Naive thymus-derived CD4-positive, alpha-beta T cell (primary cell): ENCODE data around the gene F8A2. TPM values are rescaled to one million over a fixed set of nuclear protein-coding genes. Genes with fewer than 3 reads are reported as not detected.
"Not testable (repeated sequence)": the region's sequence is repeated elsewhere in the genome, so short reads cannot be mapped to it uniquely, and the experiment has no call there.

Experiments
- ATAC-seq: fragments of 150-1000 bp; cut with Tn5 transposase; 2 replicates; pipeline ENCODE4 v1.10.0; 2021; ENCODE audit warnings: mild to moderate bottlenecking, moderate library complexity
- CTCF ChIA-PET: fragments of 350-600 bp; sonication (Branson Sonifier 250); formaldehyde crosslinking; loops from one replicate; lab custom pipeline; 2021; ENCODE audit warnings: antibody characterized with exemption; lab: Charles Lee
- POLR2A ChIA-PET: fragments of 350-600 bp; sonication (Branson Sonifier 250); formaldehyde crosslinking; loops from one replicate; lab custom pipeline; 2021; ENCODE audit warnings: antibody characterized with exemption, inconsistent platforms; lab: Charles Lee
- DNase-seq, 9 donors: peaks; one replicate each; pipeline versions ENCODE4 v3.0.0 to v3.0.0-alpha.2; 2020 to 2022; ENCODE audit warnings: mixed read lengths in 1 of 9
- H3K27ac ChIP-seq: one replicate; pipeline ENCODE4 v1.7.0; 2013; ENCODE audit warnings: mild to moderate bottlenecking, low read depth, low read length, moderate library complexity
- H3K27me3 ChIP-seq, 2 donors: one replicate each; pipeline ENCODE4 v1.7.0; 2013; ENCODE audit warnings: low read length in 2 of 2, mild to moderate bottlenecking in 2 of 2, moderate library complexity in 2 of 2; ENCODE audit not compliant: control insufficient read depth in 2 of 2, insufficient read depth in 2 of 2
- H3K36me3 ChIP-seq, 3 experiments: 1 replicate in 2 of 3; 2 replicates in 1 of 3; pipeline ENCODE4 v1.7.0; 2013; ENCODE audit warnings: low read length in 3 of 3, mild to moderate bottlenecking in 3 of 3, moderate library complexity in 1 of 3; ENCODE audit not compliant: insufficient read depth in 3 of 3, control insufficient read depth in 2 of 3
- H3K4me1 ChIP-seq, 2 donors: one replicate each; pipeline ENCODE4 v1.7.0; 2013; ENCODE audit warnings: low read length in 2 of 2, mild to moderate bottlenecking in 2 of 2, moderate library complexity in 1 of 2; ENCODE audit not compliant: control insufficient read depth in 2 of 2, insufficient read depth in 2 of 2
- H3K4me3 ChIP-seq: 2 replicates; pipeline ENCODE4 v1.7.0; 2013; ENCODE audit warnings: mild to moderate bottlenecking, low read length
- H3K9me3 ChIP-seq, 3 experiments: 1 replicate in 2 of 3; 2 replicates in 1 of 3; pipeline ENCODE4 v1.7.0; 2013; ENCODE audit warnings: low read length in 3 of 3; ENCODE audit not compliant: control insufficient read depth in 2 of 3
- H3K27ac Mint-ChIP-seq, 9 donors: one replicate each; pipeline ENCODE4 v1.8.0; 2020 to 2022; ENCODE audit warnings: mixed read lengths in 9 of 9, mild to moderate bottlenecking in 8 of 9, moderate library complexity in 5 of 9, inconsistent platforms in 2 of 9
- H3K27me3 Mint-ChIP-seq, 5 donors: one replicate each; pipeline ENCODE4 v1.8.0; 2021 to 2022; ENCODE audit warnings: mixed read lengths in 5 of 5, mild to moderate bottlenecking in 1 of 5
- H3K36me3 Mint-ChIP-seq, 5 donors: one replicate each; pipeline ENCODE4 v1.8.0; 2020 to 2022; ENCODE audit warnings: mixed read lengths in 5 of 5, mild to moderate bottlenecking in 3 of 5, inconsistent platforms in 1 of 5
- H3K4me1 Mint-ChIP-seq, 7 donors: one replicate each; pipeline ENCODE4 v1.8.0; 2020 to 2022; ENCODE audit warnings: mixed read lengths in 7 of 7, mild to moderate bottlenecking in 3 of 7, inconsistent platforms in 1 of 7
- H3K4me3 Mint-ChIP-seq, 10 donors: one replicate each; pipeline ENCODE4 v1.8.0; 2020 to 2022; ENCODE audit warnings: mild to moderate bottlenecking in 10 of 10, mixed read lengths in 10 of 10, moderate library complexity in 6 of 10, inconsistent platforms in 2 of 10
- H3K9me3 Mint-ChIP-seq, 11 donors: one replicate each; pipeline ENCODE4 v1.8.0; 2020 to 2022; ENCODE audit warnings: mixed read lengths in 11 of 11, mild to moderate bottlenecking in 4 of 11, inconsistent platforms in 1 of 11, moderate library complexity in 1 of 11
- intact Hi-C, 2 donors: fragments of 100-400 bp; cut with micrococcal nuclease; formaldehyde crosslinking; loops; one replicate each; pipeline ENCODE4 v1.15.1; 2023
- polyA plus RNA-seq, 2 donors: library from polyadenylated mRNA; unstranded; fragments of 300-500 nt; fragmentation: Illumina TruSeq; gene quantifications; one replicate each; pipeline ENCODE4 v1.2.3, GENCODE V29; 2021
- total RNA-seq, 6 experiments: library from RNA in 5 of 6; stranded (reverse) in 5 of 6; gene quantifications; 1 replicate in 5 of 6; 2 replicates in 1 of 6; pipeline ENCODE4 v1.2.3 and lab custom pipeline; 2021 to 2026

F8A2 gene
- total and polyA plus RNA-seq, 7 experiments from 2014 or later = not detected

- H3K4me1 Mint-ChIP-seq, CTCF ChIA-PET, H3K9me3 Mint-ChIP-seq, H3K9me3 ChIP-seq, ATAC-seq, H3K27ac Mint-ChIP-seq, H3K4me1 ChIP-seq, POLR2A ChIA-PET, H3K27me3 Mint-ChIP-seq, H3K36me3 ChIP-seq, H3K4me3 ChIP-seq, H3K27ac ChIP-seq, H3K4me3 Mint-ChIP-seq, intact Hi-C loops, H3K27me3 ChIP-seq, DNase-seq, H3K36me3 Mint-ChIP-seq: not testable (repeated sequence)
Measured at GRCh38 chrX:155363712-155364111, 18.2 kb upstream of the F8A2 start.

- POLR2A ChIA-PET, DNase-seq, H3K4me1 Mint-ChIP-seq, H3K27me3 ChIP-seq, H3K4me1 ChIP-seq, H3K27ac Mint-ChIP-seq, H3K9me3 Mint-ChIP-seq, intact Hi-C loops, H3K36me3 Mint-ChIP-seq, H3K27me3 Mint-ChIP-seq, H3K4me3 Mint-ChIP-seq, H3K9me3 ChIP-seq, CTCF ChIA-PET, H3K4me3 ChIP-seq, H3K36me3 ChIP-seq, H3K27ac ChIP-seq: not testable (repeated sequence)
- peak; percentile 83 for ATAC-seq
Measured at GRCh38 chrX:155373777-155374458, 8.0 kb upstream of the F8A2 start.

GRCh38 chrX:155379802-155380201 is 2.1 kb upstream of the F8A2 start:
- H3K27me3 ChIP-seq, CTCF ChIA-PET, H3K36me3 ChIP-seq, H3K27me3 Mint-ChIP-seq, H3K9me3 Mint-ChIP-seq, H3K4me1 Mint-ChIP-seq, intact Hi-C loops, H3K27ac Mint-ChIP-seq, H3K36me3 Mint-ChIP-seq, H3K4me3 Mint-ChIP-seq, H3K9me3 ChIP-seq, DNase-seq, H3K4me1 ChIP-seq, H3K27ac ChIP-seq, POLR2A ChIA-PET, H3K4me3 ChIP-seq: not testable (repeated sequence)
- peak; percentile 26 for ATAC-seq

DNA sequence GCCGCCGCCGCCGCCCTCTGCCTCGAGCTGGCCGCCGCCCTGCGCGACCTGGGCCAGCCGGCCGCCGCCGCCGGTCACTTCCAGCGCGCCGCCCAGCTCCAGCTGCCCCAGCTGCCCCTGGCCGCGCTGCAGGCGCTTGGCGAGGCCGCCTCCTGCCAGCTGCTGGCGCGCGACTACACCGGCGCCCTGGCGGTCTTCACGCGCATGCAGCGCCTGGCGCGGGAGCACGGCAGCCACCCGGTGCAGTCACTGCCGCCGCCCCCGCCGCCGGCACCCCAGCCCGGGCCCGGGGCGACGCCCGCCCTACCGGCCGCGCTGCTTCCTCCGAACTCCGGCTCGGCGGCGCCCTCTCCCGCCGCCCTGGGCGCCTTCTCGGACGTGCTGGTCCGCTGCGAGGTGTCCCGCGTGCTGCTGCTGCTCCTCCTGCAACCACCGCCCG is 653 bp downstream of the F8A2 start:
- intact Hi-C loops, H3K9me3 ChIP-seq, H3K27me3 ChIP-seq, H3K27ac ChIP-seq, POLR2A ChIA-PET, CTCF ChIA-PET, H3K4me1 ChIP-seq, DNase-seq, H3K27me3 Mint-ChIP-seq, H3K27ac Mint-ChIP-seq, H3K4me3 ChIP-seq, H3K9me3 Mint-ChIP-seq, H3K36me3 ChIP-seq, H3K4me3 Mint-ChIP-seq: not testable (repeated sequence)
- Mint-ChIP-seq H3K36me3 (peaks cover 0 to 11% (median 0%) of the 10 kb centered on the region in 5 donors), H3K4me1 (peaks cover 0 to 12% (median 11%) of the 10 kb centered on the region in 7 donors)
- ATAC-seq = peak; percentile 73

GRCh38 chrX:155389634-155390033 is 7.7 kb downstream of the F8A2 start:
- H3K4me1 ChIP-seq = no peaks in the 10 kb centered on the region
- H3K9me3 Mint-ChIP-seq = peaks cover 0 to 25% (median 7%) of the 10 kb centered on the region in 11 donors
- ChIA-PET CTCF (no interaction called here), POLR2A (no interaction called here)
- no peaks in the 10 kb centered on the region for H3K9me3 ChIP-seq
- intact Hi-C loops = no loop called here
- no peaks in the 10 kb centered on the region for H3K27me3 Mint-ChIP-seq
- H3K36me3 ChIP-seq = no peaks in the 10 kb centered on the region
- H3K27ac Mint-ChIP-seq = no peak overlapping the region
- H3K36me3 Mint-ChIP-seq = peaks cover 0 to 46% (median 18%) of the 10 kb centered on the region in 5 donors
- H3K4me3 ChIP-seq = no peak overlapping the region
- no peak overlapping the region for H3K27ac ChIP-seq
- H3K4me3 Mint-ChIP-seq = no peak overlapping the region
- H3K27me3 ChIP-seq = no peaks in the 10 kb centered on the region
- H3K4me1 Mint-ChIP-seq = peaks cover 4 to 28% (median 23%) of the 10 kb centered on the region in 7 donors
- DNase-seq (no peak), ATAC-seq (no peak)

DNA sequence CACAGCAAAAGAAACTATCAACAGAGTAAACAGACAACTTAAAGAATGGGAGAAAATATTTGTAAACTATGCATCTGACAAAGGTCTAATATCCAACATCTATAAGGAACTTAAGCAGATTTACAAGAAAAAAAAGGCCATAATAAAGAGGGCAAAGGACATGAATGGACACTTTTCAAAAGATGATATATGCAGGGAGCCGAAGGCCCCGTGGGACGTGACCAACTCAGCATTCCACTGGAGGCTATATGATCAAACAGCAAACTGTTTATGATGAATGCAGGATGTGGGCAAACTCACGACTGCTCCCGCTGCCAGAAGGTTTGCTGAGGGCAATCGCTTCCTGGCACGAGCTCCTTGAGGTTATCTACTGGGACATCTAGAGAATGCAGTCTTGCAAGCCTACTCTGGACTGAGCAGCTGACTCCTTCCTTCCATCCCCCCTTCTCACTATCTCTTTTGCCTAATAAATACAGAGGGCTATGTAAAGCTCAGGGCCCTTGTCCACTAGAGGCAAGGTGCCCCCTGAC is 12.9 kb downstream of the F8A2 start:
- H3K27me3 Mint-ChIP-seq, H3K27ac ChIP-seq, H3K4me3 ChIP-seq, H3K9me3 ChIP-seq, H3K4me1 ChIP-seq, POLR2A ChIA-PET, intact Hi-C loops, ATAC-seq, CTCF ChIA-PET, H3K36me3 ChIP-seq, H3K27me3 ChIP-seq: not testable (repeated sequence)
- Mint-ChIP-seq H3K27ac (peak overlapping the region in 3 of 9 donors; percentile 6 to 77 (median 9)), H3K4me3 (peak overlapping the region in 4 of 10 donors; percentile 0 to 38 (median 16)), H3K9me3 (peaks cover 0 to 41% (median 9%) of the 10 kb centered on the region in 11 donors), H3K4me1 (peaks cover 0 to 16% (median 11%) of the 10 kb centered on the region in 7 donors), H3K36me3 (peaks cover 0 to 20% (median 14%) of the 10 kb centered on the region in 5 donors)
- peak in 2 of 9 donors; percentile 2 for DNase-seq

DNA sequence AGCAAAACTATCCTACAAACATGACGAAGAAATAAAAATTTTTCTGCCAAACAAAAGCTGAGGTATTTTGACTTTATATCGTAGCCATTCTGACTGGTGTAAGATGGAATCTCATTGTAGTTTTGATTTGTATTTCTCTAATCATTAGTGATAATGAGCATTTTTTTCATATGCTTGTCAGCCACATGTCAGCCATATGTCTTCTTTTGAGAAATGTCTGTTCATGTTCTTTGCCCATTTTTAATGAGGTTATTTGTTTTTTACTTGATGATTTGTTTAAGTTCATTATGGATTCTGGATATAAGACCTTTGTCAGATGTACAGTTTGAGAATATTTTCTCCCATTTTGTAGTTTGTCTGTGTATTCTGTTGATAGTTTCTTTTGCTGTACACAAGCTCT is 24.5 kb downstream of the F8A2 start:
- CTCF ChIA-PET = no interaction called here
- no peaks in the 10 kb centered on the region for H3K36me3 ChIP-seq
- DNase-seq (no peak), ATAC-seq (no peak)
- no peaks in the 10 kb centered on the region for H3K27me3 Mint-ChIP-seq
- peaks cover 0 to 16% (median 11%) of the 10 kb centered on the region in 5 donors for H3K36me3 Mint-ChIP-seq
- POLR2A ChIA-PET = no interaction called here
- H3K4me3 Mint-ChIP-seq = no peak overlapping the region
- H3K4me1 ChIP-seq = no peaks in the 10 kb centered on the region
- H3K9me3 ChIP-seq = no peaks in the 10 kb centered on the region
- intact Hi-C loops = no loop called here
- no peak overlapping the region for H3K27ac Mint-ChIP-seq
- H3K27ac ChIP-seq = no peak overlapping the region
- no peaks in the 10 kb centered on the region for H3K27me3 ChIP-seq
- H3K9me3 Mint-ChIP-seq = peaks cover 0 to 51% (median 14%) of the 10 kb centered on the region in 11 donors
- no peak overlapping the region for H3K4me3 ChIP-seq
- H3K4me1 Mint-ChIP-seq = no peaks in the 10 kb centered on the region
